ENCODE results near the gene TXN.

DNA sequence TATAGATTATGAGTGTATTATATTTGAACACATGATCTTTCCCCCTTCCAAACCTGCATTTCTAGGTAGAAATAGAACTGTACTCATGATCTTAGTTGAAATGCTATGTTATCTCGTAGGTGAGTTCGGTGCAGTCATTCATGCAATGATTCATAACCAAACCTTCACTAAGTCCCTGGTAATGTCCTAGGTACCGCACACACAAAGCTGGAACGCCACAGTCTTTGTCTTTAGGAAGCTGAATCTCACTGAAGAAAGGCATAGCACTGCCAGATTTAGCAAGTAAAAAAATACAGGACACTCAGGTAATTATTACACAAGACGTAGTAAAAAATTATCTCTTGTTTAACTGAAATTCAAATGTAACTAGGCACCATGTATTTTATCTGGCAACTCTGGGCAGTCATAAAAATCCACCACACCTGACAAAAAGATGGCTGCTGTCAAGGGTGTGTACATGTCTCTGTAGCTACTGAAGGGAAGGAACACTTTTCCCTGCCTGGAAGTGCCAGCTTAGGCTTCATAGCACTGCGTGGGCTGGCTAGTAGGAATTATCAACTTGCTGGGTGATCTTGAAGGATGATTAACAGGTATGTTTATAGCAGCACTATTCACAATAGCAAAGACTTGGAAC, 28.0 kb upstream of the TXN start:
- no peak for TF ChIP-seq POLR2A (IDR thresholded peaks at IDR 0.05; ENCODE audit: extremely low read depth, insufficient read length)
- TF ChIP-seq, protein P1, sequence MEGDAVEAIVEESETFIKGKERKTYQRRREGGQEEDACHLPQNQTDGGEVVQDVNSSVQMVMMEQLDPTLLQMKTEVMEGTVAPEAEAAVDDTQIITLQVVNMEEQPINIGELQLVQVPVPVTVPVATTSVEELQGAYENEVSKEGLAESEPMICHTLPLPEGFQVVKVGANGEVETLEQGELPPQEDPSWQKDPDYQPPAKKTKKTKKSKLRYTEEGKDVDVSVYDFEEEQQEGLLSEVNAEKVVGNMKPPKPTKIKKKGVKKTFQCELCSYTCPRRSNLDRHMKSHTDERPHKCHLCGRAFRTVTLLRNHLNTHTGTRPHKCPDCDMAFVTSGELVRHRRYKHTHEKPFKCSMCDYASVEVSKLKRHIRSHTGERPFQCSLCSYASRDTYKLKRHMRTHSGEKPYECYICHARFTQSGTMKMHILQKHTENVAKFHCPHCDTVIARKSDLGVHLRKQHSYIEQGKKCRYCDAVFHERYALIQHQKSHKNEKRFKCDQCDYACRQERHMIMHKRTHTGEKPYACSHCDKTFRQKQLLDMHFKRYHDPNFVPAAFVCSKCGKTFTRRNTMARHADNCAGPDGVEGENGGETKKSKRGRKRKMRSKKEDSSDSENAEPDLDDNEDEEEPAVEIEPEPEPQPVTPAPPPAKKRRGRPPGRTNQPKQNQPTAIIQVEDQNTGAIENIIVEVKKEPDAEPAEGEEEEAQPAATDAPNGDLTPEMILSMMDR (IDR thresholded peaks at IDR 0.05; ENCODE audit: low read depth, low read length), result no peak
- TF ChIP-seq MAX (IDR thresholded peaks at IDR 0.05; ENCODE audit: low read depth, low read length), result no peak
- TF ChIP-seq MYC (IDR thresholded peaks at IDR 0.05; ENCODE audit: low read depth, low read length), result no peak
